ENCODE data around the gene KAZALD1.
"Not testable (repeated sequence)": the region's sequence is repeated elsewhere in the genome, so short reads cannot be mapped to it uniquely, and the experiment has no call there.

The KAZALD1 gene

DNA sequence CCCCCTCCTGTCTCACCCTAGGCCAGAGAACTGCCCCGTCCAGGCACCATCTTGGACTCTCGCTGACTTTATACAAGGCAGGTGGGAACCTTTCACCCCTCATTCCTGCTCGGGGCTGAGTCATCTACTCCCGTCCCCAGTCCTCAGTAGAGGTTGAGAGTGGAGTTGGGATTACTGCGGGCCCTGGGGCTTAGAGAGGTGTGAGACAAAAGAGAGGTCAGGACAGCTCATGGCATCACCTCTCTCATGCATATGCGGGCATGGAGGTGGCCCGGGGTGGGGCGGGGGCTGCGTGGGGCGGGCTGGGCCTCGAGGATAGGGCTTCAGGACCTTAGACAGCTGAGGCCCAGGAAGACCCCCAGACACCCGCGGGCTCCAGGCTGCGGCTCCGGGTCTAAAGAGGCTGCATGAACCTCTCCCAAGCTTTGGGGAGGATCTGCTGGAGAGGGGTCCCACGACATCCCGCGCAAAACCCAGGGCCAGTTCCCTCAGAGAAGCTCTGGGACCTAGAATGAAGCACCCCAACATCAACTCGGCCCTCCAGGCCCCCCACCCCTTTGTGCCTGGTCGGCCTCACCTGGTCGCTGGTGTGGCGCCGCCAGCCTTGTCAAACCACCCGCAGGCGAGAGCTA, 31.2 kb upstream of the KAZALD1 start:
- DNase-seq: no peak

DNA sequence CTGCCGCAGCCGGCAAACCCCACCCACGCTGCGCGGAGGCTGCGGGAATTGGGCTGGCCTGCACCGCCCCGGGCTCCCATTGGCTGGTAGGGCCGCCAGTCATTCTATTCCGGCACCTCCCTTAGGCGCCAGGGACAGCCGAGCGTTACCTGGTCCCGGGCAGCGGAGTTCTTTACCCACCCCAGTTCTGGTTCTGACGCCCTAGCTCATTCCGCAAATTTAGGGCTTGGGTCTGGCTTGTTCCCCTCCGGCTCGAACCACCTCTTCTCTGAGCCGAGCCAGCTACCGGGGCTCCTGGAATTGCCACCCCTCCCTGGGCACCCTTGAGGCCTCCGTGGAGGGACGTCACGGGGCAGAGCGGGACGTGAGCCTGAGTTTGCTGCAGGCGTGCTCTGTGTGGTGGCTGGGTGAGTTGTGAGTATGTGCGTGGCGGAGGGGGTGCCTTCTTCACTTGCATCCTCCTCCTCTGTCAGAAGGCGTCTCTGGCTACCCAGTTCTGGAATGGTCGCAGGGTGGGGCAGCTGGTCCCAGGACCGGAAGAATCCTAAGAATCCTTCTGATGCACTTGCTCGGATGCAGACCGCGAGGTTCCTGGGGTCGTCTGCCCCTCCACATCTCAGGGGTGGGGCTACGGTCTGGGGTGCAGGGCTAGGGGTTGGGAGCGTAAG, 30.5 kb upstream of the KAZALD1 start, which contains the start of the genes PDZD7 and SFXN3:
Gene PDZD7 (minus strand): TSS at position 2 of the 668 bp plus-strand sequence. CDS start 910 bp downstream, outside the sequence.
Gene SFXN3 (plus strand): TSS at position 107 of the 668 bp plus-strand sequence. CDS start 3,461 bp downstream, outside the sequence.
- DNase-seq: peak; percentile 78

DNA sequence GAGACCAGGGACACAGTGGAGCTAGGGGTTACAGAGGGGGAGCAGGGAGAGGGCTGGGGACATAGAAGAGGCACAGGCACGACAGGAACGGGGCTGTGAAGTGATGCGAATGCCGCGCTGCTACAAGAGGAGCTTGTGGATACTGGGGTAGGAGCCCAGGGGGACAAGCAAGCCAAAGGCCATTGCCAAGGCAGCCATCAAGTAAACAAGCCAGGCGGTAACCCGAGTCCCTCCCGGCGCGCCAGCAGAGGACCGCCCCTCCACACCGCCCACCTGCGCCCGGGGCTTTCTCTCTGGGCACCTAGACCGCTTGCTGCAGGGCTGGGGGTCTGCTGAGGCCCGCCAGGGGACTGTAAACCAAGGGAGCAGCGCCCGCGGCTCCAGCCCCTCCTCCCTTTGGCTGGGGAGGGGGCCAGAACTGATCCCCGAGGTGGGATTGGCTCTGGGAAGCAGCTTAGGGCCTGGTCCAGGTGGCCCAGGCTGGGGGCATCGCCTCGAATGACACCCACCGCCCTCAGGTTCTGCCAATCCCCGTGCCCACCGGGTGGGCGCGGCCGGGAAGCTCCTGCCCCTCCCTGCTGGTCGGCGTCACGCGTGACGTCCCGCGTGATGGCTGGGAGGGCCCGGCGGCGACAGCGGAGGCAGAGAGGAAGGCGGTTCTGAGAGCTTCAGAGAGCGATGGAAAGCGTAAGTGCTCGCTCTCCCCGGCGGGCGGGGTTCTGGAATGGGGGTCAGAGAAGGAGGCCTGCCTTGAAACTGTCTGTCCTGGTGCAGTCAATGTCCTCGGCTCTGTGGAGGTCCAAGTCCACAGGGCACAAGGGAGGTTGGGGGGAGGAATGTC, 29.8 kb upstream of the KAZALD1 start:
- DNase-seq: no peak

GRCh38 chr10:101032637-101033224, 29.1 kb upstream of the KAZALD1 start:
- DNase-seq: no peak

GRCh38 chr10:101033276-101033675, 28.5 kb upstream of the KAZALD1 start:
- no peak for DNase-seq

DNA sequence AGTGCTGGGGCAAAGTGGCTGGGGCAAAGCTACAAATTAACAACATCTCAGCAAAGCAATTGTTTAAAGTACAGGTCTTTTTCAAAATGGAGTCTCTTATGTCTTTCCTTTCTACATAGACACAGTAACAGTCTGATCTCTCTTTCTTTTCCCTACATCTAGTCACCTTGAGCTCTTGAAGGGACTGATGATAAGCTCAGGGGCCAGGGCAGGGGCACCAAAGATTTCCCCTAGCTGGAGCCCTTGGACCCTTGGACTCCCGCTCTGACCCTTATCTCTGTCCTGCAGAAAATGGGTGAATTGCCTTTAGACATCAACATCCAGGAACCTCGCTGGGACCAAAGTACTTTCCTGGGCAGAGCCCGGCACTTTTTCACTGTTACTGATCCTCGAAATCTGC, 27.4 kb upstream of the KAZALD1 start:
- DNase-seq: not testable (repeated sequence)

GRCh38 chr10:101035314-101035713, 26.5 kb upstream of the KAZALD1 start:
- no peak for DNase-seq

- DNase-seq: no peak
Observed at GRCh38 chr10:101035916-101036702, 25.7 kb upstream of the KAZALD1 start.

GRCh38 chr10:101036726-101037125, 25.1 kb upstream of the KAZALD1 start:
- DNase-seq: no peak

- DNase-seq: no peak
Observed at GRCh38 chr10:101038484-101038883, 23.3 kb upstream of the KAZALD1 start.

GRCh38 chr10:101040061-101040460, 21.7 kb upstream of the KAZALD1 start:
- no peak for DNase-seq

DNA sequence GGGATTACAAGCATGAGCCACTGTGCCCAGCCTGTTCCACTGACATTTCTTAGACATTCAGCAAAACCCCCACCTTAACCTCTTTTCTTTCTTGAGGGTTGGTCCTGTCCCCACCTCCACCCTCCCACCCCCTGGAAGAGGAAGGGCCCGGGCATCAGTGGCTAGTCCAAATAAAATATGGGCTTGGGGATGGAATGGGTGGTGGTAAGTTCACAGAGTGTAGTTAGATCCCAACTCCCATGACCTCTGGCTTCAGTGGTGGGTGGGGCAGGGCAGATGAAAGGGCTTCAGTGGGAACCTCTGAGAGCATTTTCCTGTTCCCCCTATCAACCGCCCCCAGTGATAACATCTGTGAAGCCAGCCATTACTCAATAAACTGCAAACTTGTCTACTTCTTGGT, 20.9 kb upstream of the KAZALD1 start:
- no peak for DNase-seq

GRCh38 chr10:101041252-101041761, 20.5 kb upstream of the KAZALD1 start:
- DNase-seq: peak; percentile 39

DNA sequence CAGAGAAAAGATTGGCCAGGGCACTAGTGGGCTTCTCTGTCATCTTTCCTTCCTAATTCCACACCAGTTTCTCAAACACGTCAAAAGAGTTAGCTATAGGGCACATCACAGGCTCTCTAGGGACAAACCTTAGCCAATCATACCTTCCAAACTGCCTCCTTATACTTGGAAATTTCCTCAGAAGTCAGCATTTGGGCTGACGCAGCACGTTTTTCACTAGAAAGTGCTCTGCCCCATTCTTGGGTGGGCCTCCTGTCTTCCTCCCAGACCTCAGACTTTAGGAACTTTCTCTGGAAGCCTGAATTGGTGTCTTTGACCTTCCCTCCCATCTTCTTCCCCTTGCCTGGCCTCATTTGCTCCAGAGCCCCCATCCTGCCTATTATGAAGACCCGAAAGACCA, 19.7 kb upstream of the KAZALD1 start:
- DNase-seq: no peak

DNA sequence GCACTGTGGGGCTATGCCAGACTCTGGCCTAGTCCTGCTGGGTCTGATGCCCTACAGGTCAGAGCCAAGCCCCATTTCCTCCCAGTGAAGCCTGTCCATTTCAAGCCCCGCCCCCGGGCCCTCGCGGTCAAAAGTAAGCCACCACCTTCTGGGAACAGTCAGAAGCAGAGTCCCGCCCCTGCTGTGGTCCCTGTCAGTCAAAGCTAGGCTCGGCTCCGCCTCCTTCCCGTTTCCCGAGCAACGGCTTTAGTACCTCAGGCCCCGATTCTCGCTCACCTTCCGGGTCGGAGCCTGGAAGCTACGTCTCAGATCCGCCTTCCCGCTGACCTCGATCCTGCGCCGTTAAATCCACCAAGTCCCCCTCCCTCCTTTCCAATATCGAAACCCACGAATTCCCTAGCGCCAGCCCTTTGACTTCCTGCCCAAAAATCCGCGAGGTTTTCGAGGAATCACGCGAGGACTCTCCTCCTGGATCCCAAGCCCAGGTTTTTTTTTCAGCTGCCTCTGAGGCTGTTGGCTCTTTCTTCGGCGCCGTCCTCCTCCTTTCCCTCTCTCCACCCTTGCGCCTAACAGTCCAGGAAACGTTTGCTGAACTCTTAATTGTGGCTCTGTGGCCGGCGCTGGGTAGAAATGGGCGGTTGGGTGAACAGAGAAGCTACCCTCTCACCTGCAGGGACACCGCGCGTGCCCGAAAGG, 19.0 kb upstream of the KAZALD1 start:
- peak; percentile 91 for DNase-seq

DNA sequence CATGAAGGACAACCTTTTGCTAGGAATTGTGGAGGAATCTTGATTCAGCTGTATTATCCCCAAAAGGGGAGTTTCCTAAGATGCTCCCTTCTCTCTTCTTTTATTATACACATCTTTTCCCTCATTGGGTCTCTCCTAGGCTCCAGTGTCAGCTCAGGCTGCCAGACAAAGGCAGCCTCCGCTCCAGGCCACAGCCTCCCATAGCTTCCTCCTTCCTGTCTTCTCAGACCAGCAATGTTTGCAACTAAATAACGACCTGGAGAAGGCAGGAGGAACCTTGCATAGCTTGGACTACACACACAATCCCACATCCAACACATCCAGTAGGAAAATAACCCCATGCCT, 18.5 kb upstream of the KAZALD1 start:
- no peak for DNase-seq

- DNase-seq: no peak
Observed at GRCh38 chr10:101044117-101044516, 17.7 kb upstream of the KAZALD1 start.

DNA sequence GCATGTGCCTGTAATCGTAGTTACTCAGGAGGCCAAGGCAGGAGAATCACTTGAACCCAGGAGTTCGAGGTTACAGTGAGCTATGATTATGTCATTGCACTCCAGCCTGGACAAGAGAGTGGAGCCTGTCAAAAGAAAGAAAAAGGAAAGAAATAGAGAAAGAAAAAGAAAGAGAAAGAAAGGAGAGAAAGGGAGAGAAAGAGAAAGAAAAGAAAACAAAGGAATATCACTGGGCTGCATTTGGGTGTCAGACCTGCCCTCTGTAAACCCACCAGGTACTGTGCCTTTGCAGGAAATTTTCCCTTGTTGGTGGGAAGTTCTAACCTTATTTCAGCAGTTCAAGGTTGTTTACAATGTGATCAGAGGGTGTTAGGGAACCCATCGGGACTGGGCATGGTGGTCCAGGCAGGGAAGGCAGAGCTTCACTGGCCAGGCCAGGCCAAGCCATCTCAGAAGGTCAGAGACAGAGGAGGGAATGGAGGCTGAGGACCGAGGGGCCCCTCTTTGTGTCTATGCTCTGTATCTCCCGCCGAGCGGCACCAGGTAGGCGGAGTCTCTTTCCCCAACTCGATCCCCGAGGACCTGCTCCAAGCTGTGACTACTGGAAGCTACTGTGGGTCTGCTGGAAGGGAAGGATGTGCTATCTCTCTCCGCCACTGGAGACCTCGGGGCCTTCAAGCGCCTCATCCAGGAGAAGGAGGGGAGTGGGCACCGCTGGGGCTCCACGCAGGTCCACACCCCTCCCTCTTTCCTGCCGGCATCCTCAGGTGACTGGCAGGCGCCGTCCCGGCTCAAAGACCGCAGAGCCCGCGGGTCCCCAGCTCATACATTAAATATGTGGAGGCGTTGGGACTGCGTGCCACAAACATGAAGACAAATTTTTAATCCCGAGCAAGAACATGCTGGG, 15.2 kb upstream of the KAZALD1 start:
- no peak for DNase-seq

- DNase-seq: no peak
Observed at GRCh38 chr10:101047268-101047667, 14.5 kb upstream of the KAZALD1 start.
